ENCODE results near the gene SLC44A1.

The SLC44A1 gene

DNA sequence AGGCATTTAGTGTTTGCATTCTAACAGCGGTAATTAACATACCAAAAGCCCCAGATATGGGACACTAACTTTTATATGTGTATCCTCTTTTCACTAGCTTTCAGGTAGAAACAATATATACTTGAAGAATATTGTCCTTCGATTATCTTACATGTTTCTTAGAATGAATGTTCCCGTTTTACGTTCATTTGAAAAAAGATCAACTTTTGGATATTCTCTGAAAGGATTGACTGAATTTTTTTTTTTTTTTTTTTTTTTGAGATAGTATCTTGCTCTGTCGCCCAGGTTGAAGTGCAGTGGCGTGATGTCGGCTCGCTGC, 171.2 kb downstream of the SLC44A1 start:
- Histone ChIP-seq H3K4me2 (no peak overlapping the region), H4K20me1 (no peaks in the 10 kb centered on the region), H3K4me1 (peaks cover 0 to 2% (median 0%) of the 10 kb centered on the region in 10 experiments; a peak in 3 of 20 replicates)

DNA sequence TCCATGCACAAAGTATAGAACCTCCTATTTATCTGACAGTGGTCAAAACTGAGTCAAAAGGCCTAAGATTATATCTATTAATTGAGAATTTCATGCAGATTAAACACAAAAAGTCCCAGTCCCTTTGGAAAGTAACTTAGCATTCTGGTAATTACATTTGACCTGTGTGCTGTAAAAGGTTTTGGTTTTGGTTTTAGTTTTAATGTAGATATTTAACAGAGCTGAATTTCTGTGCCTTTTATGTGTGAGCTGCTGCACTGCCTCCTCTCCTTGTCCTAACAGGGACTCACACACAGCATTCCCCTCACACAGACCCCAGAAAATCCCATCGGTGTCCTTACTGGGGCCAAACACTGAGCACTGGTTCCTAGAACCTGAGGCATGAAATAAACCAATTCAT, 172.4 kb downstream of the SLC44A1 start:
- Histone ChIP-seq H3K4me1 (peaks cover 0 to 9% (median 0%) of the 10 kb centered on the region in 10 experiments; a peak in 5 of 20 replicates), H3K27ac (no peak overlapping the region), H3K36me3 (no peaks in the 10 kb centered on the region), H3K27me3 (no peaks in the 10 kb centered on the region), H3K9me3 (replicated peaks in 1 of 11) (peaks cover 0 to 8% (median under 1%) of the 10 kb centered on the region in 11 experiments; a peak in 14 of 22 replicates), H3K9ac (no peak overlapping the region), H3K4me3 (no peak overlapping the region), H4K20me1 (no peaks in the 10 kb centered on the region), H3K4me2 (no peak overlapping the region)
- TF ChIP-seq Cebpa-rat (IDR thresholded peaks at IDR 0.05) = no peak

More for the DNA sequence above, 171.2 kb downstream of the SLC44A1 start:
- Histone ChIP-seq H3K9me3 (replicated peaks in 1 of 11) (peaks cover 7 to 19% (median 13%) of the 10 kb centered on the region in 11 experiments; a peak in 21 of 22 replicates), H3K36me3 (no peaks in the 10 kb centered on the region; a peak in 1 of 22 replicates), H3K27me3 (no peaks in the 10 kb centered on the region), H3K9ac (no peak overlapping the region), H3K27ac (no peak overlapping the region), H3K4me3 (no peak overlapping the region)
- TF ChIP-seq Cebpa-rat (IDR thresholded peaks at IDR 0.05) = no peak

DNA sequence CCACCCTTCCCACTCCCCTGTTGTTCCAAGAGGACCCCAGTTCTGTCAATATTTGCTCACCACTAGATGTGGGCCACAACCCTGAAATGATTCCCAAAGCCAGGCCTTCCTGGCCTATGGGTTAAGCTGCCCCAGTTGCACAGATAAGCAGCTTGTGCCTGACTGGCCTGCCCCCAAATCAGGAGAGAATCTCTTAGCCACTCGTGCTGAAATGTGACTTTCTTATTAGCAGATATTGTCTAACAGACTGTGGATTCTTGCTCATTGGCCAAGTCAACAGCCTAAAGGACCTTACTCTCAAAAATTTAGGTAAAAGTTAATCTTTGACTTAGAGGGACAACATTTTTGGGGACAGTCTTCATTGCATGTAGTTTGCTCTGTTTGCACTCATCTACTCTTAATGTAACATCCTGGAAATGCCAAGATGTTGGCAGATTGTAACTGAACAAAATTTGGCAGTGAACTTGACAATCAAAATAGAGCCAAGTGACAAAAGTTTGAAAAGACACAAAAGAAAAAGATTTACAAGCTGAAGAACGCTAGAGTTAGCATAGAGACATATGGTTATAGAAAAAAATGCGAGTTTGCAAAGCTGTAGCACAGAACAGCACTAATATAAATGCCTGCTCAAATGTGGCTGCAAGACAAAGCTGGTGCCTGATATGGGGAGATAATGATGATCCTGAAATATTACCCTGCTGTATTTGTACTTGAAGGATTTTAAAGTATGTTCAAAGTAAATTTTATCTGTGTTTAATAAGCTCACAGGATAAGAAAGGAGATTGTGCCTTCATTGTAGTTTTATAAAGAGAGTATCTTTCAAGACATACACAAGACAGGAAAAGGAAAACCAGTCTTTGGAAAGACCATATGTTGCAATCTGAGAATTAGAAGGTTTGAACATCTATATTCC, 174.4 kb downstream of the SLC44A1 start:
- no peaks in the 10 kb centered on the region for H3K36me3 ChIP-seq
- H3K27me3 ChIP-seq = no peaks in the 10 kb centered on the region
- H3K4me1 ChIP-seq = peaks cover 0 to 9% (median 3%) of the 10 kb centered on the region in 10 experiments; a peak in 6 of 20 replicates
- no peaks in the 10 kb centered on the region for H4K20me1 ChIP-seq
- H3K4me2 ChIP-seq = no peak overlapping the region
- no peaks in the 10 kb centered on the region for H3K9me3 ChIP-seq (replicated peaks in 1 of 11)
- no peak overlapping the region for H3K27ac ChIP-seq
- H3K9ac ChIP-seq = no peak overlapping the region
- no peak for TF ChIP-seq Cebpa-rat (IDR thresholded peaks at IDR 0.05)
- H3K4me3 ChIP-seq = no peak overlapping the region

GRCh38 chr9:105419816-105420597, 175.6 kb downstream of the SLC44A1 start:
- no peak overlapping the region for H3K27ac ChIP-seq
- H3K4me3 ChIP-seq = no peak overlapping the region
- no peak overlapping the region for H3K4me2 ChIP-seq
- H3K36me3 ChIP-seq = no peaks in the 10 kb centered on the region
- peaks cover 0 to 9% (median 3%) of the 10 kb centered on the region in 10 experiments; a peak in 6 of 20 replicates for H3K4me1 ChIP-seq
- H3K27me3 ChIP-seq = no peaks in the 10 kb centered on the region
- TF ChIP-seq Cebpa-rat (IDR thresholded peaks at IDR 0.05) = no peak
- H4K20me1 ChIP-seq = no peaks in the 10 kb centered on the region
- H3K9ac ChIP-seq = no peak overlapping the region
- no peaks in the 10 kb centered on the region for H3K9me3 ChIP-seq (replicated peaks in 1 of 11)

GRCh38 chr9:105421154-105421553, 176.7 kb downstream of the SLC44A1 start:
- no peaks in the 10 kb centered on the region for H3K27me3 ChIP-seq
- H3K4me3 ChIP-seq = no peak overlapping the region
- no peaks in the 10 kb centered on the region for H3K9me3 ChIP-seq (replicated peaks in 1 of 11)
- H4K20me1 ChIP-seq = no peaks in the 10 kb centered on the region
- peaks cover 0 to 9% (median 2%) of the 10 kb centered on the region in 10 experiments; a peak in 5 of 20 replicates for H3K4me1 ChIP-seq
- H3K9ac ChIP-seq = no peak overlapping the region
- peak overlapping the region in 1 of 11 experiments; percentile 27; a peak in 1 of 22 replicates for H3K4me2 ChIP-seq
- H3K27ac ChIP-seq = no peak overlapping the region
- no peaks in the 10 kb centered on the region for H3K36me3 ChIP-seq
- TF ChIP-seq Cebpa-rat (IDR thresholded peaks at IDR 0.05) = no peak

DNA sequence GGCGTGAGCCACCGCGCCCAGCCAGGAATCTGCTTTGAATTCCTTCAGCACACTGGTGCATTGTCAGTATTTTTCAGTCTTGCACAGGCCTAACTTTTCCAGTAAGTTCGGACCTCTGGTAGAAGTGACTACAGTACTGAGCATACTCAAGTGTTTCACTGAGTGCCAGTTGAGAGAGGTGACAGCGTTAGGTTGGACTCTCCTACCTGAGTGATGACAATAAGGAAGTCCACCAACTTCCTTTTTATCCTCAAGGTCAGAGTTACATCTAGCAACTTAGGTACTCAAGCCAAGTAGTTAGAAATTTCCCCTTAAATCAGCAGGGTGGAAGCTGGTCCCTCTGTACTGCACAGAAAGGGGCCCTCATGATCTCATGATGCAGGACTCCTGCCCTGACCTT, 177.4 kb downstream of the SLC44A1 start:
- TF ChIP-seq Cebpa-rat (IDR thresholded peaks at IDR 0.05) = no peak
- H3K36me3 ChIP-seq = no peaks in the 10 kb centered on the region

DNA sequence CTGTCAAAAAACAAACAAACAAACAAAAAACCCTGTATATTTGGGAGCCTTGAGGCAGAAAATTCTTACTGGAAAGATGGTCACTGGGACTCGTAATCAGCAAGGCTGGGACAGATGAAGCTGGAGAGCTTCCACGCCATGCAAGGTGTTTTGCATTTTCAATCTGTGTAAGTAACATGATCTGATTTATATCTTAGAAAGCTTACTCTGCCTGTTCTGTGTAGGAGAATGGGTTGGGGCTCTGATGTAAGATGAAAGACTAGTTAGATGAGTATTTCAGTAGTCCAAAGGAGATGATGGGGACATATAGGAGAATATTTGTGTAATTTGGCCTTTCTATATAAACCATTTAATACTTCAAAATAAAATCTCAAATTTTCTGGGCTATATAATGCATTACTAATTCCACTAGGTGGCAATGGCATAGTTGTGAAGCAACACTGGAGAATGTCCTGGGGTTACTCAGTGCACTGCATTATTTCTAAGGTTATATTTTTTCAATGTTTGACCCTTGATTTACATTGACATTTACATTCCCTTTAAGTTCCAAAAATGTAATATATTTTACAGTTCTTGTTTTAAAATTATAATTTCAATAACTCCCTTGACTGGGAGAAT, 181.5 kb downstream of the SLC44A1 start:
- no peak overlapping the region for H3K9ac ChIP-seq
- peaks cover 0 to 9% (median 2%) of the 10 kb centered on the region in 10 experiments; a peak in 5 of 20 replicates for H3K4me1 ChIP-seq
- no peaks in the 10 kb centered on the region for H4K20me1 ChIP-seq
- TF ChIP-seq Cebpa-rat (IDR thresholded peaks at IDR 0.05) = no peak
- H3K4me2 ChIP-seq = no peak overlapping the region
- no peaks in the 10 kb centered on the region for H3K9me3 ChIP-seq (replicated peaks in 1 of 11)
- H3K27me3 ChIP-seq = no peaks in the 10 kb centered on the region
- H3K4me3 ChIP-seq = no peak overlapping the region
- no peak overlapping the region for H3K27ac ChIP-seq
- no peaks in the 10 kb centered on the region for H3K36me3 ChIP-seq

More for the DNA sequence above, 177.4 kb downstream of the SLC44A1 start:
- Histone ChIP-seq H3K27ac (no peak overlapping the region), H3K27me3 (no peaks in the 10 kb centered on the region), H3K4me3 (no peak overlapping the region), H3K4me2 (no peak overlapping the region), H4K20me1 (no peaks in the 10 kb centered on the region), H3K9me3 (replicated peaks in 1 of 11) (no peaks in the 10 kb centered on the region), H3K4me1 (peaks cover 0 to 9% (median 2%) of the 10 kb centered on the region in 10 experiments; a peak in 5 of 20 replicates), H3K9ac (no peak overlapping the region)

- H3K36me3 ChIP-seq = no peaks in the 10 kb centered on the region
- H3K9me3 ChIP-seq (replicated peaks in 1 of 11) = no peaks in the 10 kb centered on the region
- H3K27me3 ChIP-seq = no peaks in the 10 kb centered on the region
- no peaks in the 10 kb centered on the region for H4K20me1 ChIP-seq
- H3K4me1 ChIP-seq = peaks cover 0 to 4% (median under 1%) of the 10 kb centered on the region in 10 experiments; a peak in 4 of 20 replicates
- H3K4me3 ChIP-seq = no peak overlapping the region
- H3K9ac ChIP-seq = no peak overlapping the region
- H3K4me2 ChIP-seq = no peak overlapping the region
- H3K27ac ChIP-seq = no peak overlapping the region
- no peak for TF ChIP-seq Cebpa-rat (IDR thresholded peaks at IDR 0.05)
Measured at GRCh38 chr9:105426657-105427056, 182.2 kb downstream of the SLC44A1 start.
